Amniotic stem cell (primary cell): ENCODE data around the gene SERTAD2.

Source experiments
- DNase-seq: peaks from one replicate; lab custom pipeline; 2025; lab: John Stamatoyannopoulos, UW

The SERTAD2 gene

GRCh38 chr2:64627860-64628841 lies 25.6 kb downstream of the SERTAD2 start:
- DNase-seq = no peak

- DNase-seq = no peak
Observed at GRCh38 chr2:64626963-64627760, 26.6 kb downstream of the SERTAD2 start.

- no peak for DNase-seq
Observed at GRCh38 chr2:64626146-64626809, 27.4 kb downstream of the SERTAD2 start.

- no peak for DNase-seq
Observed at GRCh38 chr2:64625299-64626145, 28.2 kb downstream of the SERTAD2 start.

GRCh38 chr2:64624862-64625261 lies 28.9 kb downstream of the SERTAD2 start:
- no peak for DNase-seq

- no peak for DNase-seq
Observed at GRCh38 chr2:64624108-64624610, 29.6 kb downstream of the SERTAD2 start.

GRCh38 chr2:64623242-64623850 lies 30.4 kb downstream of the SERTAD2 start:
- no peak for DNase-seq

- no peak for DNase-seq
Observed at GRCh38 chr2:64622443-64623241, 31.1 kb downstream of the SERTAD2 start.

- no peak for DNase-seq
Observed at GRCh38 chr2:64620661-64621060, 33.1 kb downstream of the SERTAD2 start.

GRCh38 chr2:64617631-64618151 lies 36.0 kb downstream of the SERTAD2 start:
- no peak for DNase-seq

GRCh38 chr2:64615844-64616536 lies 37.7 kb downstream of the SERTAD2 start:
- no peak for DNase-seq

- no peak for DNase-seq
Observed at GRCh38 chr2:64615192-64615763, 38.4 kb downstream of the SERTAD2 start.

- no peak for DNase-seq
Observed at GRCh38 chr2:64613276-64613675, 40.4 kb downstream of the SERTAD2 start.

- no peak for DNase-seq
Observed at GRCh38 chr2:64612575-64613195, 41.0 kb downstream of the SERTAD2 start.

GRCh38 chr2:64610316-64610855 lies 43.3 kb downstream of the SERTAD2 start:
- DNase-seq = no peak

- DNase-seq = no peak
Observed at GRCh38 chr2:64609942-64610281, 43.8 kb downstream of the SERTAD2 start.

- DNase-seq = no peak
Observed at GRCh38 chr2:64609227-64609941, 44.3 kb downstream of the SERTAD2 start.
